ENCODE data around the gene DEPP1. TPM values are rescaled to one million over a fixed set of nuclear protein-coding genes. Genes with fewer than 3 reads are reported as not detected.

Gene DEPP1
- total RNA-seq, 1 donor from 2014 or later, result 309 TPM

DNA sequence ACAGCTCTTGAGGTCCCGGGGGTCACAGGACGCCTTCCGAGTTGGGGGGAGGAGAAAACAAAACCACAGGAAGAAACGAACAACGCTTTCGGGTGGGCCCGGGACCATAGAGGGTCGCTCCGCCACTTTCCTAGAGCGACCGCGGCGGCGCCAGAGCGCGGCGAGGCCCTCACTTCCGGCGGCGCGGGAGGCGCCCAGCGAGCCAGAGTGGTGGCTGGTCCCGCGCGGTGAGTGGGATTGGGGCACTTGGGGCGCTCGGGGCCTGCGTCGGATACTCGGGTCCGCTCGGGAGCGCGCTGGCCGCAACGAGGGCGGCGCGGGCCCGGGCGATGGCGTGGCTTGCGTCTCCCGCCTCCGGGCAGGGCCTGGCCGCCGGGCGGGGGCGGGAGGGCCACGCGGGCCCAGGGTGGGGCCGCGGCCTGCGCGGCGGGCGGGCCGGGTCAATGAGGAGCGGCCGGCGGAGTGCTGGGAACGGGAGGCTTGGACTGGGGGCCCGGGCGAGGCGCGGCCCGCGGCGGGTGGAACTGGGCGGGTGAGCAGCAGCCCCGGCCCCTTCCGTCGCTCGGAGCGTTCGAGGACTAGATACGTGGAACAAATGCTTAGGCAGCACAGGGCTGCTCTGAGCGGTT is 22.3 kb upstream of the DEPP1 start, which contains the start of gene ZNF22:
ZNF22 (plus strand) TSS at position 172 of the 629 bp plus-strand sequence. CDS start 2,446 bp downstream, outside the sequence.
- Histone ChIP-seq H3K4me1 (peaks cover 3 to 44% of the 10 kb centered on the region in 2 donors), H3K27ac (peak within 1 kb of the TSS; percentile 90 to 93), H3K4me3 (peak within 1 kb of the TSS; percentile 74), H3K36me3 (peaks cover 0 to 26% of the 10 kb centered on the region in 2 donors), H3K9me3 (no peaks in the 10 kb centered on the region), H3K27me3 (no peaks in the 10 kb centered on the region)
- DNase-seq (ENCODE audit: low spot score in 2 of 2), result no peak
- intact Hi-C loops (cut with DNase I), result loop anchor here (1.0 to 10.0 kb wide), 5 partner anchors 23 to 671 kb away; partner anchors contain the start of genes DEPP1, RASSF4 and ZFAND4
- TF ChIP-seq, protein P1, sequence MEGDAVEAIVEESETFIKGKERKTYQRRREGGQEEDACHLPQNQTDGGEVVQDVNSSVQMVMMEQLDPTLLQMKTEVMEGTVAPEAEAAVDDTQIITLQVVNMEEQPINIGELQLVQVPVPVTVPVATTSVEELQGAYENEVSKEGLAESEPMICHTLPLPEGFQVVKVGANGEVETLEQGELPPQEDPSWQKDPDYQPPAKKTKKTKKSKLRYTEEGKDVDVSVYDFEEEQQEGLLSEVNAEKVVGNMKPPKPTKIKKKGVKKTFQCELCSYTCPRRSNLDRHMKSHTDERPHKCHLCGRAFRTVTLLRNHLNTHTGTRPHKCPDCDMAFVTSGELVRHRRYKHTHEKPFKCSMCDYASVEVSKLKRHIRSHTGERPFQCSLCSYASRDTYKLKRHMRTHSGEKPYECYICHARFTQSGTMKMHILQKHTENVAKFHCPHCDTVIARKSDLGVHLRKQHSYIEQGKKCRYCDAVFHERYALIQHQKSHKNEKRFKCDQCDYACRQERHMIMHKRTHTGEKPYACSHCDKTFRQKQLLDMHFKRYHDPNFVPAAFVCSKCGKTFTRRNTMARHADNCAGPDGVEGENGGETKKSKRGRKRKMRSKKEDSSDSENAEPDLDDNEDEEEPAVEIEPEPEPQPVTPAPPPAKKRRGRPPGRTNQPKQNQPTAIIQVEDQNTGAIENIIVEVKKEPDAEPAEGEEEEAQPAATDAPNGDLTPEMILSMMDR (IDR thresholded peaks at IDR 0.05), result peak in 1 of 3 experiments; percentile 30

DNA sequence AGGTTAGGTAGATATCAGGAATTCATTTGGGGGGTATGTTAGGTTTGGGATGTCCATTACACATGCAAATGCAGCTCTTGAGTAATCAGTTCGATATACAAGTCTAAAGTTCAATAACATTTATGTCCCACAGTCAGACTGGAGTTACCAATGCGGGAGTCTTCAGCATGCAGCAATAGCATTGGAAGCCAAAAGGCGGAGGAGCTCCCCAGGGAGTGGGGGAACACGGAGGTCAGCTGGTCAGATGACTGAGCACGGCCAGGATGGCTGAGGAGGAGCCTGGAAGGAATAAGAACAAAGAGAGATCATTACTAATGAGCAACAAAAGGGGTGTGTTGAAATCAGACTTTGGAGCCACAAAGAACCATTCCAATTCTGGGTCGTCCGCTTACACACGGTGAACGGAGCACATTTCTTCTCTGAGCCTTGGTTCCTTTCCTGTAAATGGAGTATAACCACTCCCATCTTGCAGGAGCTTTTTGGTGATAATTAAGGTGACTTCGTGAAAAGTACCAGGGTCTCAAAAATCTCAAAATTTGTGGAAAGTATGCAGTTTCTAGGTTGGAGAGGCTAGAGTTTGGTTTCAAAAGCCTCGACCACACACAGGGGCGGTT is 21.6 kb upstream of the DEPP1 start:
- Histone ChIP-seq H3K27ac (peak overlapping the region; percentile 90 to 93), H3K9me3 (no peaks in the 10 kb centered on the region), H3K4me1 (peaks cover 7 to 49% of the 10 kb centered on the region in 2 donors), H3K27me3 (no peaks in the 10 kb centered on the region), H3K36me3 (peaks cover 0 to 20% of the 10 kb centered on the region in 2 donors), H3K4me3 (peak overlapping the region; percentile 74)
- intact Hi-C loops (cut with DNase I), result loop anchor here (2.0 to 10.0 kb wide), 3 partner anchors 67 to 672 kb away; partner anchors contain the start of gene ZFAND4
- DNase-seq (ENCODE audit: low spot score in 2 of 2), result peak in 1 of 2 donors; percentile 88
- TF ChIP-seq, protein P1 (IDR thresholded peaks at IDR 0.05), result no peak

DNA sequence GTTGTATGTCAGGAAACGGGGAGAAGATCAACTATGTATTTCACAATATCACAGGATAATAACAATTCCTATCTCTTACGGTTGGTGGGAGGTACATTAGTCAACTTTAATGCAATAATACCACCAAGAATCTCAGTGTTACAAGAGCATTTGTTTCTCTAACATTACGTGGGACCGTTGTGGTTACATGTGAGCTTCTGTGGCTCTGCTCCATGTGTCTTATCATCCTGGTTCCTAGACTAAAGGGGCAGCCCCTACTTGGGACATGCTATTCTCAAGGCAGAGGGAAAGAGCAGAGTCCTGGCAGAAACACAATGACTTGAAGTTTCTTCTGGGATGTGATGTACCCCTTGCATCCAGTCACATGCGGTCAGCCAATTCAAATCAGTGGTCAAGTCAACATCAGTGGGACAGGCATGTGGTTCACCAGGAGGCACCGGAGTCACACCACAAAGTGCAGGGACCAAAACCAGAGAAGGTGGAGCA is 19.6 kb upstream of the DEPP1 start:
- Histone ChIP-seq H3K36me3 (no peaks in the 10 kb centered on the region), H3K4me1 (peaks cover 20 to 66% of the 10 kb centered on the region in 2 donors), H3K27ac (peak overlapping the region; percentile 84 to 93), H3K9me3 (no peaks in the 10 kb centered on the region), H3K4me3 (no peak overlapping the region), H3K27me3 (no peaks in the 10 kb centered on the region)
- TF ChIP-seq, protein P1 (IDR thresholded peaks at IDR 0.05), result no peak
- intact Hi-C loops (cut with DNase I), result loop anchor here (5.0 kb wide), 1 partner anchor 1024 kb away; no protein-coding TSS in a partner anchor
- DNase-seq (ENCODE audit: low spot score in 2 of 2), result no peak

DNA sequence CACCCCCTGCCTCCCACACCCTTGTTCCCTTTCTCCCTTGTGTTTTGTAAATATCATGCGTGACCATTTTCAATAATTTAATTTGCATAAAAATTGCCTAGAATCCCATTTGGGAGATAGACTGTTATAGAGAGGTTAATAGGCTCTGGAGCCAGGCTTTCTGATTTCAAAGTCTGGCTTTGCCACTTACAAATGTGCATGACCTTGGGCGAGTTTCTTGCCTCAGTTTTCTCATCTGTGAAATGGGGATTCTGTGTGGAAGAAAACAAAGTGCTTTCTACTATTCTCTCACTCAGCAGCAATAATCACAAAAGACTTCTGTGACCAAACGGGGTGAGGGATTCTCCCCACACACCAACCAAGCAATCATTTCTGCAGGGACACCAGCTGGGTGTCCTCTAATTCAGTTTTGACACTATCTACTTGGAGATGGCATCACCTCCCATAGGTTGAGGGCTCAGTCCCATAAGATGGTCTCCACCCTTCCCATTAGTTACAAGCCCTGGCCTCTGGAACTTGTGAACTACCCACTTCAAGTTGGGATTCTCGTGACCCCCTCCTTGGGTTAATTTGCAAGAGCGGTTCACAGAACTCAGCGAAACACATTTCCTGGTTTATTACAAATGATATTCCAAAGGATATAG is 18.6 kb upstream of the DEPP1 start:
- peak overlapping the region; percentile 84 to 93 for H3K27ac ChIP-seq
- H3K27me3 ChIP-seq, result no peaks in the 10 kb centered on the region
- intact Hi-C loops (cut with DNase I), result loop anchor here (2.0 to 5.0 kb wide), 2 partner anchors 182 to 1025 kb away; no protein-coding TSS in a partner anchor
- H3K4me3 ChIP-seq, result peak overlapping the region in 1 of 2 donors; percentile 34
- no peaks in the 10 kb centered on the region for H3K36me3 ChIP-seq
- TF ChIP-seq, protein P1 (IDR thresholded peaks at IDR 0.05), result no peak
- H3K9me3 ChIP-seq, result no peaks in the 10 kb centered on the region
- DNase-seq (ENCODE audit: low spot score in 2 of 2), result no peak
- peaks cover 27 to 71% of the 10 kb centered on the region in 2 donors for H3K4me1 ChIP-seq

DNA sequence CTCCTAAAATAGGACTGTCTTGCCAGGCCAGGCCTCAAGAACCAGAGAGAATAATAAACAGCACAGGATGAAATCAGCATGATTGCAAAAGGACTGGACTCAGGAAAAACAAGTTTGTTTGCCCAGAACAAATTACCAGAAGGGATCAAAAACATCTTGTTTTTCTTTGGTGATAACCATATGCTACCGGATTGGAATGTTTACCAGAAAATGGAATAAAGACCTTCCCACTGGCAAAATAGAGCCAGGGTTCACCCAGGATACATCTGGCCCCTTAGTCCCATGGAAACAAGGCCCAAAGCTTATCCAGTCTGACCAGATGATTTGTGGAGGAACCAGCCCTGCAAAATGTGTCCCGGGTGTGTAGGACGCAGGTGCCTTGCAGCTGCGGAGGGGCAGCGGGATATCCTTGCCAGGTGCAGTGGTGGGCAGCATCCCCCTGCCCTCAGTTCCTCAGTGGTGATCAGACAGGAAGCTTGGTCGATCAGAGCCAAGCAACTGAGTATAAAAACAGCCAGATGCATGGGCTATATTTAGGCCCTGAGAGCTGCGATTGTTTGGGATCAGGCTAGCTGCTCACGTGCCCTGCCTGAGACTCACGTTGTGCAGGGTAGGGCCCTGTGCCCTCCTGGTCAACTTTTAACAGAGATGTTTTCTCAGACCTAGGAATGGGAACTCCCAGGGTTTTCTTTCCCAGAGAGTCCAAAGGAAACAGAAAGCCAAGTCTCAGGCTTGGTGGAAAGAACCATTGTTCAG is 17.5 kb upstream of the DEPP1 start:
- DNase-seq (ENCODE audit: low spot score in 2 of 2), result peak in 1 of 2 donors; percentile 87
- peak overlapping the region in 1 of 2 donors; percentile 34 for H3K4me3 ChIP-seq

More for the DNA sequence above, 17.5 kb upstream of the DEPP1 start:
- peaks cover 31 to 79% of the 10 kb centered on the region in 2 donors for H3K4me1 ChIP-seq
- no peaks in the 10 kb centered on the region for H3K36me3 ChIP-seq
- TF ChIP-seq, protein P1 (IDR thresholded peaks at IDR 0.05), result no peak
- H3K9me3 ChIP-seq, result no peaks in the 10 kb centered on the region
- peak overlapping the region; percentile 84 to 93 for H3K27ac ChIP-seq
- H3K27me3 ChIP-seq, result no peaks in the 10 kb centered on the region
- intact Hi-C loops (cut with DNase I), result loop anchor here (2.0 to 5.0 kb wide), 2 partner anchors 183 to 1026 kb away; no protein-coding TSS in a partner anchor
